ENCODE results near the gene THBS2.
"Not testable (repeated sequence)": the region's sequence is repeated elsewhere in the genome, so short reads cannot be mapped to it uniquely, and the experiment has no call there.

Gene THBS2

GRCh38 chr6:169184419-169184818 lies 69.2 kb downstream of the THBS2 start:
- H3K4me3 ChIP-seq (ENCODE audit: low read depth, low read length), result no peak overlapping the region
- TF ChIP-seq POLR2A (IDR thresholded peaks at IDR 0.05; ENCODE audit: extremely low read depth, insufficient read length), result no peak
- TF ChIP-seq MYC (IDR thresholded peaks at IDR 0.05; ENCODE audit: low read depth, low read length), result no peak
- TF ChIP-seq MAX (IDR thresholded peaks at IDR 0.05; ENCODE audit: low read depth, low read length), result no peak
- no peak for DNase-seq (ENCODE audit: low read depth)

GRCh38 chr6:169183233-169183632 lies 70.4 kb downstream of the THBS2 start:
- no peak overlapping the region for H3K4me3 ChIP-seq (ENCODE audit: low read depth, low read length)
- DNase-seq (ENCODE audit: low read depth), result no peak
- TF ChIP-seq MYC (IDR thresholded peaks at IDR 0.05; ENCODE audit: low read depth, low read length), result no peak
- no peak for TF ChIP-seq MAX (IDR thresholded peaks at IDR 0.05; ENCODE audit: low read depth, low read length)
- no peak for TF ChIP-seq CTCF (IDR thresholded peaks at IDR 0.05; ENCODE audit: low read depth, low read length)
- TF ChIP-seq POLR2A (IDR thresholded peaks at IDR 0.05; ENCODE audit: extremely low read depth, insufficient read length), result no peak

- not testable (repeated sequence) for H3K4me3 ChIP-seq (ENCODE audit: low read depth, low read length); DNase-seq (ENCODE audit: low read depth)
These were observed 73.8 kb downstream of the THBS2 start for GRCh38 chr6:169179831-169180230.

GRCh38 chr6:169177516-169178166 lies 76.0 kb downstream of the THBS2 start:
- H3K4me3 ChIP-seq (ENCODE audit: low read depth, low read length), result no peak overlapping the region
- TF ChIP-seq POLR2A (IDR thresholded peaks at IDR 0.05; ENCODE audit: extremely low read depth, insufficient read length), result no peak
- no peak for TF ChIP-seq MYC (IDR thresholded peaks at IDR 0.05; ENCODE audit: low read depth, low read length)
- TF ChIP-seq CTCF (IDR thresholded peaks at IDR 0.05; ENCODE audit: low read depth, low read length), result no peak
- TF ChIP-seq MAX (IDR thresholded peaks at IDR 0.05; ENCODE audit: low read depth, low read length), result no peak
- no peak for DNase-seq (ENCODE audit: low read depth)

GRCh38 chr6:169176361-169176991 lies 77.2 kb downstream of the THBS2 start:
- TF ChIP-seq MYC (IDR thresholded peaks at IDR 0.05; ENCODE audit: low read depth, low read length), result no peak
- TF ChIP-seq POLR2A (IDR thresholded peaks at IDR 0.05; ENCODE audit: extremely low read depth, insufficient read length), result no peak
- no peak for TF ChIP-seq CTCF (IDR thresholded peaks at IDR 0.05; ENCODE audit: low read depth, low read length)
- TF ChIP-seq MAX (IDR thresholded peaks at IDR 0.05; ENCODE audit: low read depth, low read length), result no peak
- H3K4me3 ChIP-seq (ENCODE audit: low read depth, low read length), result no peak overlapping the region
- DNase-seq (ENCODE audit: low read depth), result no peak

- DNase-seq (ENCODE audit: low read depth), result peak; percentile 48
- H3K4me3 ChIP-seq (ENCODE audit: low read depth, low read length), result no peak overlapping the region
- TF ChIP-seq CTCF (IDR thresholded peaks at IDR 0.05; ENCODE audit: low read depth, low read length) (no peak), MAX (IDR thresholded peaks at IDR 0.05; ENCODE audit: low read depth, low read length) (no peak), POLR2A (IDR thresholded peaks at IDR 0.05; ENCODE audit: extremely low read depth, insufficient read length) (no peak), MYC (IDR thresholded peaks at IDR 0.05; ENCODE audit: low read depth, low read length) (no peak)
These were observed 78.2 kb downstream of the THBS2 start for GRCh38 chr6:169175360-169175887.

Measured in NB4 (cell line).